GM23338 (cell line): ENCODE data around the gene PRPF6. TPM values are rescaled to one million over a fixed set of nuclear protein-coding genes. Genes with fewer than 3 reads are reported as not detected.

Experiments
- ATAC-seq: fragments of 200-7000 bp; cut with Tn5 transposase; 3 replicates; pipeline ENCODE4 v1.9.1; 2020
- DNase-seq: peaks from one replicate; pipeline ENCODE4 v3.0.0-alpha.2; 2015; ENCODE audit warnings: low spot score
- H2AFZ ChIP-seq: fragments of 200-600 bp; sonication (generic); 2 replicates; pipeline ENCODE4 v1.8.0; 2016; ENCODE audit warnings: antibody characterized with exemption, mild to moderate bottlenecking, moderate library complexity
- H3F3A ChIP-seq: fragments of 200-600 bp; sonication (generic); replicated peaks from 2 replicates; pipeline ENCODE4 v1.8.0; 2017; ENCODE audit warnings: antibody characterized with exemption, mixed run types, low read depth
- H3K27ac ChIP-seq: fragments of 200-600 bp; sonication (generic); 2 replicates; pipeline ENCODE4 v1.6.1; 2016; ENCODE audit warnings: low read depth
- H3K27me3 ChIP-seq: fragments of 200-600 bp; sonication (generic); 2 replicates; pipeline ENCODE4 v1.8.0; 2016; ENCODE audit warnings: mild to moderate bottlenecking, mixed run types, moderate library complexity; ENCODE audit not compliant: insufficient read depth
- H3K36me3 ChIP-seq: fragments of 200-600 bp; sonication (generic); 2 replicates; pipeline ENCODE4 v1.8.0; 2016; ENCODE audit warnings: mild to moderate bottlenecking; ENCODE audit not compliant: insufficient read depth
- H3K4me1 ChIP-seq: fragments of 200-600 bp; sonication (generic); 2 replicates; pipeline ENCODE4 v1.8.0; 2016; ENCODE audit warnings: mild to moderate bottlenecking, moderate library complexity; ENCODE audit not compliant: insufficient read depth
- H3K4me2 ChIP-seq: fragments of 200-600 bp; sonication (generic); 2 replicates; pipeline ENCODE4 v1.7.1; 2017; ENCODE audit warnings: mixed run types
- H3K4me3 ChIP-seq: fragments of 200-600 bp; sonication (generic); 2 replicates; pipeline ENCODE4 v1.6.1; 2016; ENCODE audit warnings: mixed run types
- H3K79me2 ChIP-seq: fragments of 200-600 bp; sonication (generic); replicated peaks from 2 replicates; pipeline ENCODE4 v1.8.0; 2017; ENCODE audit warnings: mild to moderate bottlenecking; ENCODE audit not compliant: insufficient read depth
- H3K9me2 ChIP-seq: fragments of 200-600 bp; sonication (generic); 2 replicates; pipeline ENCODE4 v1.8.0; 2017; ENCODE audit not compliant: insufficient read depth
- H4K20me1 ChIP-seq: fragments of 200-600 bp; sonication (generic); replicated peaks from 2 replicates; pipeline ENCODE4 v1.8.0; 2017; ENCODE audit warnings: mild to moderate bottlenecking; ENCODE audit not compliant: insufficient read depth
- H3K27ac Mint-ChIP-seq: 2 replicates; pipeline ENCODE4 v1.8.0; 2020; ENCODE audit warnings: inconsistent platforms, mild to moderate bottlenecking, moderate library complexity, mixed read lengths
- H3K27me3 Mint-ChIP-seq: 3 replicates; pipeline ENCODE4 v1.8.0; 2022; ENCODE audit warnings: low read depth, mild to moderate bottlenecking, moderate library complexity, mixed read lengths, inconsistent platforms; ENCODE audit not compliant: insufficient read depth, poor library complexity
- H3K36me3 Mint-ChIP-seq: 3 replicates; pipeline ENCODE4 v1.8.0; 2021; ENCODE audit warnings: low read depth, mild to moderate bottlenecking, inconsistent platforms, moderate library complexity, mixed read lengths
- H3K4me1 Mint-ChIP-seq: 3 replicates; pipeline ENCODE4 v1.8.0; 2020; ENCODE audit warnings: mild to moderate bottlenecking, inconsistent platforms, mixed read lengths
- H3K4me3 Mint-ChIP-seq: 3 replicates; pipeline ENCODE4 v1.8.0; 2021; ENCODE audit warnings: moderate library complexity, mild to moderate bottlenecking, inconsistent platforms, mixed read lengths
- H3K9me3 Mint-ChIP-seq: 3 replicates; pipeline ENCODE4 v1.8.0; 2020; ENCODE audit warnings: moderate library complexity, mild to moderate bottlenecking, inconsistent platforms, mixed read lengths
- CREB1 ChIP-seq: fragments of 250-450 bp; sonication (Bioruptor Pico); IDR thresholded peaks from 2 replicates; pipeline ENCODE4 v1.5.0; 2020; ENCODE audit warnings: low read depth, mild to moderate bottlenecking, moderate library complexity
- CTCF ChIP-seq, 2 experiments: fragments of 200-600 bp in 1 of 2; sonication (generic) in 1 of 2; conservative IDR thresholded peaks; 2 replicates each; pipeline versions ENCODE4 v1.5.1 to v1.6.1; 2016 to 2017; ENCODE audit warnings: antibody characterized with exemption in 2 of 2, low read depth in 2 of 2, mild to moderate bottlenecking in 2 of 2, moderate library complexity in 1 of 2
- ETS1 ChIP-seq: IDR thresholded peaks from 2 replicates; pipeline ENCODE4 v1.6.1; 2016; ENCODE audit warnings: antibody characterized with exemption
- EZH2 ChIP-seq: fragments of 200-600 bp; sonication (generic); IDR thresholded peaks from one replicate; pipeline ENCODE4 v1.8.0; 2017; ENCODE audit warnings: antibody characterized with exemption, mild to moderate bottlenecking, low read depth; ENCODE audit not compliant: unreplicated experiment
- EZH2phosphoT487 ChIP-seq: fragments of 200-600 bp; sonication (generic); IDR thresholded peaks from one replicate; pipeline ENCODE4 v1.8.1; 2018; ENCODE audit warnings: antibody characterized with exemption; ENCODE audit not compliant: unreplicated experiment
- JUNB ChIP-seq: IDR thresholded peaks from one replicate; pipeline ENCODE4 v1.6.1; 2016; ENCODE audit warnings: antibody characterized with exemption; ENCODE audit not compliant: unreplicated experiment
- NANOG ChIP-seq: IDR thresholded peaks from 2 replicates; pipeline ENCODE4 v1.6.1; 2016; ENCODE audit warnings: antibody characterized with exemption, borderline replicate concordance
- POLR2AphosphoS5 ChIP-seq: IDR thresholded peaks from 2 replicates; pipeline ENCODE4 v1.6.1; 2016; ENCODE audit warnings: antibody characterized with exemption, low read depth
- REST ChIP-seq: IDR thresholded peaks from one replicate; pipeline ENCODE4 v1.6.1; 2018; ENCODE audit warnings: antibody characterized with exemption; ENCODE audit not compliant: unreplicated experiment
- STAT1 ChIP-seq: IDR thresholded peaks from one replicate; pipeline ENCODE4 v1.6.1; 2016; ENCODE audit warnings: antibody characterized with exemption; ENCODE audit not compliant: unreplicated experiment
- ZNF114 ChIP-seq: fragments of 250-450 bp; sonication (Bioruptor Pico); IDR thresholded peaks from 2 replicates; pipeline ENCODE4 v1.5.0; 2020; ENCODE audit warnings: mild to moderate bottlenecking, moderate library complexity
- ZNF331 ChIP-seq: fragments of 250-450 bp; sonication (Bioruptor Pico); IDR thresholded peaks from 2 replicates; pipeline ENCODE4 v1.5.0; 2020; ENCODE audit warnings: low read depth, mild to moderate bottlenecking, moderate library complexity
- ZNF462 ChIP-seq: fragments of 250-450 bp; sonication (Bioruptor Pico); IDR thresholded peaks from 2 replicates; pipeline ENCODE4 v1.5.0; 2020; ENCODE audit warnings: mild to moderate bottlenecking, moderate library complexity
- polyA plus RNA-seq: library from polyadenylated mRNA; unstranded; fragments of >200 nt; fragmentation: Nextera tagmentation; extraction: Ambion mirVana; gene quantifications from 2 replicates; pipeline ENCODE4 v1.2.1, GENCODE V29; 2016
- total RNA-seq: library from RNA; depleted of rRNA; stranded (reverse); fragments of >200 nt; shearing (Covaris generic); gene quantifications from 2 replicates; pipeline ENCODE4 v1.2.3, GENCODE V29; 2014

The PRPF6 gene
- total and polyA plus RNA-seq, 2 experiments from 2014 or later = 53.8 to 79.9 TPM

GRCh38 chr20:63958471-63958870, 22.5 kb upstream of the PRPF6 start:
- peaks cover 33% of the 10 kb centered on the region for H3K4me1 Mint-ChIP-seq
- Histone ChIP-seq H3K9me2 (no peaks in the 10 kb centered on the region), H3K79me2 (peaks cover 24% of the 10 kb centered on the region), H3K4me1 (peaks cover 18% of the 10 kb centered on the region), H3K27me3 (no peaks in the 10 kb centered on the region), H3F3A (0 out of 2 replicates have a peak, but pooled peaks cover 11% of the 10 kb centered on the region), H3K4me2 (peak overlapping the region; percentile 99; the same call in 1 of the 2 replicates), H3K4me3 (0 out of 2 replicates have a peak overlapping the region, but pooled peaks have one; percentile 20), H3K36me3 (no peaks in the 10 kb centered on the region), H4K20me1 (peaks cover 17% of the 10 kb centered on the region), H2AFZ (no peak overlapping the region), H3K27ac (0 out of 2 replicates have a peak overlapping the region, but pooled peaks have one; percentile 66)
- H3K27ac Mint-ChIP-seq = peak overlapping the region; percentile 88
- H3K4me3 Mint-ChIP-seq = peak overlapping the region; percentile 37; the same call in 1 of the 3 replicates
- peaks cover 27% of the 10 kb centered on the region for H3K36me3 Mint-ChIP-seq
- DNase-seq (no peak), ATAC-seq (no peak)
- TF ChIP-seq CREB1 (CRISPR knock-in tag) = no peak
- TF ChIP-seq ETS1 = no peak
- TF ChIP-seq ZNF462 = no peak
- TF ChIP-seq REST = no peak
- TF ChIP-seq ZNF331 (CRISPR knock-in tag) = no peak
- TF ChIP-seq NANOG = no peak
- no peak for TF ChIP-seq CTCF (conservative IDR thresholded peaks at IDR 0.05; ENCODE audit: low read depth in 2 of 2)
- no peak for TF ChIP-seq EZH2phosphoT487
- TF ChIP-seq STAT1 = no peak
- no peak for TF ChIP-seq EZH2
- TF ChIP-seq ZNF114 (CRISPR knock-in tag) = no peak
- no peak for TF ChIP-seq JUNB
- no peak for TF ChIP-seq POLR2AphosphoS5
- peaks cover 11% of the 10 kb centered on the region for H3K27me3 Mint-ChIP-seq
- no peaks in the 10 kb centered on the region for H3K9me3 Mint-ChIP-seq
